HepG2 (cell line): ENCODE measurements around the gene MAVS. TPM values are rescaled to one million over a fixed set of nuclear protein-coding genes. Genes with fewer than 3 reads are reported as not detected.

Experiments
- ATAC-seq: fragments of 200-7000 bp; cut with Tn5 transposase; 3 replicates; pipeline ENCODE4 v1.9.1; 2020; ENCODE audit warnings: mild to moderate bottlenecking, moderate library complexity
- BruUV-seq: library from RNA; stranded (reverse); fragments of 400-500 nt; replicated peaks from 2 replicates; lab custom pipeline; 2021; lab: Mats Ljungman, UMichigan
- CTCF ChIA-PET: fragments of 300-600 bp; formaldehyde crosslinking; extraction: SDS; loops from one replicate; lab custom pipeline; 2021; ENCODE audit warnings: low total read pairs, inconsistent platforms, low intra/inter-chr PET ratio; lab: Yijun Ruan, JAX
- POLR2A ChIA-PET: fragments of 350-600 bp; sonication (Branson Sonifier 250); formaldehyde crosslinking; loops from one replicate; lab custom pipeline; 2020; ENCODE audit warnings: antibody characterized with exemption, inconsistent platforms; lab: Yijun Ruan, JAX
- DNase-seq: peaks from one replicate; pipeline ENCODE4 v3.0.0-alpha.2; 2015; ENCODE audit warnings: low spot score
- FAIRE-seq: peaks from 3 replicates; lab custom pipeline; 2011; peaks lifted over from hg19 to GRCh38; lab: Jason Lieb, UNC
- H2AFZ ChIP-seq: one replicate; pipeline ENCODE4 v1.6.1; 2011; ENCODE audit warnings: low read length, inconsistent platforms
- H3K27ac ChIP-seq: fragments of 300-600 bp; 3 replicates; pipeline ENCODE4 v1.8.0; 2011; ENCODE audit warnings: mixed run types, mild to moderate bottlenecking, mixed read lengths, low read length, inconsistent platforms; ENCODE audit not compliant: insufficient read depth; ENCODE audit errors: extremely low read length
- H3K27me3 ChIP-seq, 2 experiments: fragments of 200-600 bp in 1 of 2; 2 replicates in 1 of 2; 3 replicates in 1 of 2; pipeline versions ENCODE4 v1.6.0 to v1.8.0; 2011; ENCODE audit warnings: low read length in 2 of 2, mild to moderate bottlenecking in 2 of 2, moderate library complexity in 2 of 2, inconsistent platforms in 1 of 2; ENCODE audit not compliant: insufficient read depth in 2 of 2, control insufficient read depth in 1 of 2
- H3K36me3 ChIP-seq, 2 experiments: fragments of 200-600 bp in 1 of 2; replicated peaks in 1 of 2; 2 replicates in 1 of 2; 3 replicates in 1 of 2; pipeline versions ENCODE4 v1.5.1 to v1.8.0; 2011; ENCODE audit warnings: low read length in 2 of 2, inconsistent platforms in 1 of 2; ENCODE audit not compliant: insufficient read depth in 2 of 2, control insufficient read depth in 1 of 2
- H3K4me1 ChIP-seq: 2 replicates; pipeline ENCODE4 v1.5.1; 2012; ENCODE audit warnings: low read length, inconsistent platforms; ENCODE audit not compliant: insufficient read depth
- H3K4me2 ChIP-seq: 2 replicates; pipeline ENCODE4 v1.6.0; 2011; ENCODE audit warnings: low read depth, low read length, inconsistent platforms
- H3K4me3 ChIP-seq, 3 experiments: fragments of 200-600 bp in 1 of 3; sonication (generic), shearing (Covaris generic) in 1 of 3; replicated peaks in 1 of 3; 2 replicates each; pipeline ENCODE4 v1.5.1; 2011 to 2016; ENCODE audit warnings: low read length in 3 of 3, inconsistent platforms in 2 of 3, low read depth in 2 of 3, mild to moderate bottlenecking in 2 of 3, control low read depth in 1 of 3, mixed read lengths in 1 of 3; ENCODE audit not compliant: insufficient read depth in 1 of 3
- H3K79me2 ChIP-seq: one replicate; pipeline ENCODE4 v1.6.1; 2011; ENCODE audit warnings: low read length, inconsistent platforms; ENCODE audit not compliant: insufficient read depth
- H3K9ac ChIP-seq: 2 replicates; pipeline ENCODE4 v1.6.0; 2011; ENCODE audit warnings: mild to moderate bottlenecking, low read depth, low read length, inconsistent platforms; ENCODE audit not compliant: insufficient read depth
- H3K9me3 ChIP-seq: 2 replicates; pipeline ENCODE4 v1.5.1; 2012; ENCODE audit warnings: mild to moderate bottlenecking, low read length
- H4K20me1 ChIP-seq: 2 replicates; pipeline ENCODE4 v1.6.0; 2011; ENCODE audit warnings: inconsistent platforms, mild to moderate bottlenecking, low read length, moderate library complexity; ENCODE audit not compliant: insufficient read depth
- NR2F6 ChIP-seq, 2 experiments: IDR thresholded peaks; 2 replicates each; pipeline ENCODE4 v1.6.1; 2016; ENCODE audit warnings: antibody characterized with exemption in 1 of 2, mild to moderate bottlenecking in 1 of 2
- RAD51 ChIP-seq: fragments of 450-650 bp; IDR thresholded peaks from 2 replicates; pipeline ENCODE4 v1.6.1; 2016; ENCODE audit warnings: borderline replicate concordance
- RARA ChIP-seq: IDR thresholded peaks from 2 replicates; pipeline ENCODE4 v1.6.1; 2016; ENCODE audit warnings: missing genetic modification reagents, missing compliant biosample characterization
- RBM22 ChIP-seq: fragments of 200-400 bp; formaldehyde crosslinking; optimal IDR thresholded peaks from 2 replicates; pipeline ENCODE3; 2017; ENCODE audit warnings: mild to moderate bottlenecking, low read length, moderate library complexity
- SNAPC2 ChIP-seq: sonication (generic); formaldehyde crosslinking; IDR thresholded peaks from 2 replicates; pipeline ENCODE4 v1.8.1; 2022; ENCODE audit warnings: mild to moderate bottlenecking, missing genetic modification reagents
- TGIF2 ChIP-seq: IDR thresholded peaks from 2 replicates; pipeline ENCODE4 v1.6.1; 2016; ENCODE audit warnings: control low read depth, missing compliant biosample characterization
- WGBS: methylation state at CpG from one replicate; pipeline ENCODE4 v1.1.6; 2017; ENCODE audit warnings: low lambda C conversion rate; 5-methylcytosine and 5-hydroxymethylcytosine counted together
- in situ Hi-C: cut with HindIII; loops from 2 replicates; pipeline ENCODE4 v1.10.0; 2017; ENCODE audit warnings: low pct_unique_long_range_greater_than_20kb; ENCODE audit not compliant: extremely low pct_ligation_motif_present
- intact Hi-C: fragments of 100-400 bp; cut with micrococcal nuclease; formaldehyde crosslinking; loops from one replicate; pipeline ENCODE4 v1.10.0; 2022; ENCODE audit not compliant: unreplicated experiment
- polyA plus RNA-seq, 8 experiments: library from polyadenylated mRNA; depleted of rRNA in 3 of 8; stranded (reverse) in 7 of 8; unstranded in 1 of 8; fragments of >200 nt; fragmentation: Illumina TruSeq in 4 of 8; extraction: Trizol in 4 of 8; gene quantifications; 2 replicates each; pipeline versions ENCODE4 v1.2.1 to v1.2.3, GENCODE V29; 2011 to 2016; ENCODE audit warnings: low read depth in 4 of 8, missing spikeins in 1 of 8, mixed read lengths in 1 of 8; ENCODE audit not compliant: insufficient read depth in 1 of 8
- total RNA-seq, 5 experiments: library from RNA; depleted of rRNA; stranded (reverse); fragments of >200 nt; fragmentation: Illumina TruSeq; extraction: Trizol; gene quantifications; 2 replicates each; pipeline ENCODE4 v1.2.3, GENCODE V29; 2016; ENCODE audit warnings: low read depth in 1 of 5
- TF ChIP-seq, protein P1 (sequence below): IDR thresholded peaks from 2 replicates; pipeline ENCODE4 v1.4.0; 2020; ENCODE audit warnings: mild to moderate bottlenecking, missing genetic modification reagents
- TF ChIP-seq, protein P2 (sequence below): IDR thresholded peaks from 2 replicates; pipeline ENCODE4 v1.6.1; 2016; ENCODE audit warnings: low read depth, control low read depth
- TF ChIP-seq, protein P3 (sequence below): sonication (generic); formaldehyde crosslinking; IDR thresholded peaks from 2 replicates; pipeline ENCODE4 v1.4.0; 2020; ENCODE audit warnings: missing genetic modification reagents, borderline replicate concordance
- TF ChIP-seq, protein P4 (sequence below): sonication (generic); formaldehyde crosslinking; IDR thresholded peaks from 2 replicates; pipeline ENCODE4 v1.8.0; 2022; ENCODE audit warnings: mild to moderate bottlenecking, missing genetic modification reagents, borderline replicate concordance

MAVS gene
- total and polyA plus RNA-seq, 2 of the 13 experiments (the other 11 are each of a cell fraction or from before 2014, with no cell fraction given): 27.3 to 36.6 TPM

DNA sequence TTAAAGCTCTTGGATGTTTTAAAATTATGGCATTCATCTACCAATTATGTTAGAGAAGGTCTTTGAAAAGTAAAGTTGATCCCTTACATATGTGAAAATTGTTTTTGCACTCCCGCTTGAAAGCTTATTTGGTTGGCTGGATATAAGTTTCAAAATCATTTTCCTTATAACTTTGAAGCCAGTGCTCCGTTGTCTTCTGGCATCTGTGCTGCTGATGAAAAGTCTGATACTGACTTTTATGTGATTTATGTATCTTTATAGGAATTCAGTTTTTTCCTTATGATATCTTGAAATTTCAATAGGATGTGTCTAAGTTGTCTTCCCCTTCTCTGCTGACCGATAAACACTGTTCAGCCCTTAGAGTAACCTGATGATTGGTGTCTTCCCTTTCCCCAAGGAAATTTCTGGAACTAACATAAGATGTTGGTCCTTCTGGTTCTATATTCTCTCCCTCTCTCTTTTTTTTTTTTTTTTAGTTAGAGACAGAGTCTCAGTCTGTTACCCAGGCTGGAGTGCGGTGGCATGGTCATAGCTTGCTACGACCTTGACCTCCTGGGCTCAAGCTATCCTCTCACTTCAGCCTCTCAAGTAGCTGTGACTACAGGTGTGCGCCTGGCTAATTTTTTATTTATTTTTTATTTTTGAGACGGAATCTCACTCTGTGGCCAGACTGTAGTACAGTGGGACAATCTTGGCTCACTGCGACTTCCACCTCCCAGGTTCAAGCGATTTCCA, 55.2 kb downstream of the MAVS start:
- peaks cover 98% of the 10 kb centered on the region for H3K79me2 ChIP-seq
- H3K27me3 ChIP-seq: no peaks in the 10 kb centered on the region
- in situ Hi-C loops: no loop called here
- no peak overlapping the region for H3K27ac ChIP-seq
- TF ChIP-seq, protein P1, sequence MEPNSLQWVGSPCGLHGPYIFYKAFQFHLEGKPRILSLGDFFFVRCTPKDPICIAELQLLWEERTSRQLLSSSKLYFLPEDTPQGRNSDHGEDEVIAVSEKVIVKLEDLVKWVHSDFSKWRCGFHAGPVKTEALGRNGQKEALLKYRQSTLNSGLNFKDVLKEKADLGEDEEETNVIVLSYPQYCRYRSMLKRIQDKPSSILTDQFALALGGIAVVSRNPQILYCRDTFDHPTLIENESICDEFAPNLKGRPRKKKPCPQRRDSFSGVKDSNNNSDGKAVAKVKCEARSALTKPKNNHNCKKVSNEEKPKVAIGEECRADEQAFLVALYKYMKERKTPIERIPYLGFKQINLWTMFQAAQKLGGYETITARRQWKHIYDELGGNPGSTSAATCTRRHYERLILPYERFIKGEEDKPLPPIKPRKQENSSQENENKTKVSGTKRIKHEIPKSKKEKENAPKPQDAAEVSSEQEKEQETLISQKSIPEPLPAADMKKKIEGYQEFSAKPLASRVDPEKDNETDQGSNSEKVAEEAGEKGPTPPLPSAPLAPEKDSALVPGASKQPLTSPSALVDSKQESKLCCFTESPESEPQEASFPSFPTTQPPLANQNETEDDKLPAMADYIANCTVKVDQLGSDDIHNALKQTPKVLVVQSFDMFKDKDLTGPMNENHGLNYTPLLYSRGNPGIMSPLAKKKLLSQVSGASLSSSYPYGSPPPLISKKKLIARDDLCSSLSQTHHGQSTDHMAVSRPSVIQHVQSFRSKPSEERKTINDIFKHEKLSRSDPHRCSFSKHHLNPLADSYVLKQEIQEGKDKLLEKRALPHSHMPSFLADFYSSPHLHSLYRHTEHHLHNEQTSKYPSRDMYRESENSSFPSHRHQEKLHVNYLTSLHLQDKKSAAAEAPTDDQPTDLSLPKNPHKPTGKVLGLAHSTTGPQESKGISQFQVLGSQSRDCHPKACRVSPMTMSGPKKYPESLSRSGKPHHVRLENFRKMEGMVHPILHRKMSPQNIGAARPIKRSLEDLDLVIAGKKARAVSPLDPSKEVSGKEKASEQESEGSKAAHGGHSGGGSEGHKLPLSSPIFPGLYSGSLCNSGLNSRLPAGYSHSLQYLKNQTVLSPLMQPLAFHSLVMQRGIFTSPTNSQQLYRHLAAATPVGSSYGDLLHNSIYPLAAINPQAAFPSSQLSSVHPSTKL (CRISPR knock-in tag): 0 out of 2 replicates have a peak, but pooled peaks have one; percentile 9
- 0 out of 2 replicates have a peak, but pooled peaks have one; percentile 25 for TF ChIP-seq TGIF2
- TF ChIP-seq RAD51: no peak
- 0 out of 2 replicates have a peak, but pooled peaks have one; percentile 18 for TF ChIP-seq RARA (CRISPR knock-in tag)
- TF ChIP-seq, protein P2, sequence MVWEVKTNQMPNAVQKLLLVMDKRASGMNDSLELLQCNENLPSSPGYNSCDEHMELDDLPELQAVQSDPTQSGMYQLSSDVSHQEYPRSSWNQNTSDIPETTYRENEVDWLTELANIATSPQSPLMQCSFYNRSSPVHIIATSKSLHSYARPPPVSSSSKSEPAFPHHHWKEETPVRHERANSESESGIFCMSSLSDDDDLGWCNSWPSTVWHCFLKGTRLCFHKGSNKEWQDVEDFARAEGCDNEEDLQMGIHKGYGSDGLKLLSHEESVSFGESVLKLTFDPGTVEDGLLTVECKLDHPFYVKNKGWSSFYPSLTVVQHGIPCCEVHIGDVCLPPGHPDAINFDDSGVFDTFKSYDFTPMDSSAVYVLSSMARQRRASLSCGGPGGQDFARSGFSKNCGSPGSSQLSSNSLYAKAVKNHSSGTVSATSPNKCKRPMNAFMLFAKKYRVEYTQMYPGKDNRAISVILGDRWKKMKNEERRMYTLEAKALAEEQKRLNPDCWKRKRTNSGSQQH (CRISPR knock-in tag): no peak
- peak; percentile 60 for TF ChIP-seq NR2F6 (IDR thresholded peaks at IDR 0.05)
- peak; percentile 71 for TF ChIP-seq NR2F6 (CRISPR knock-in tag; IDR thresholded peaks at IDR 0.05)
- TF ChIP-seq, protein P3, sequence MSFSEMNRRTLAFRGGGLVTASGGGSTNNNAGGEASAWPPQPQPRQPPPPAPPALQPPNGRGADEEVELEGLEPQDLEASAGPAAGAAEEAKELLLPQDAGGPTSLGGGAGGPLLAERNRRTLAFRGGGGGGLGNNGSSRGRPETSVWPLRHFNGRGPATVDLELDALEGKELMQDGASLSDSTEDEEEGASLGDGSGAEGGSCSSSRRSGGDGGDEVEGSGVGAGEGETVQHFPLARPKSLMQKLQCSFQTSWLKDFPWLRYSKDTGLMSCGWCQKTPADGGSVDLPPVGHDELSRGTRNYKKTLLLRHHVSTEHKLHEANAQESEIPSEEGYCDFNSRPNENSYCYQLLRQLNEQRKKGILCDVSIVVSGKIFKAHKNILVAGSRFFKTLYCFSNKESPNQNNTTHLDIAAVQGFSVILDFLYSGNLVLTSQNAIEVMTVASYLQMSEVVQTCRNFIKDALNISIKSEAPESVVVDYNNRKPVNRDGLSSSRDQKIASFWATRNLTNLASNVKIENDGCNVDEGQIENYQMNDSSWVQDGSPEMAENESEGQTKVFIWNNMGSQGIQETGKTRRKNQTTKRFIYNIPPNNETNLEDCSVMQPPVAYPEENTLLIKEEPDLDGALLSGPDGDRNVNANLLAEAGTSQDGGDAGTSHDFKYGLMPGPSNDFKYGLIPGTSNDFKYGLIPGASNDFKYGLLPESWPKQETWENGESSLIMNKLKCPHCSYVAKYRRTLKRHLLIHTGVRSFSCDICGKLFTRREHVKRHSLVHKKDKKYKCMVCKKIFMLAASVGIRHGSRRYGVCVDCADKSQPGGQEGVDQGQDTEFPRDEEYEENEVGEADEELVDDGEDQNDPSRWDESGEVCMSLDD (CRISPR knock-in tag): 0 out of 2 replicates have a peak, but pooled peaks have one; percentile 2
- TF ChIP-seq SNAPC2 (CRISPR knock-in tag): 0 out of 2 replicates have a peak, but pooled peaks have one; percentile 25
- TF ChIP-seq, protein P4, sequence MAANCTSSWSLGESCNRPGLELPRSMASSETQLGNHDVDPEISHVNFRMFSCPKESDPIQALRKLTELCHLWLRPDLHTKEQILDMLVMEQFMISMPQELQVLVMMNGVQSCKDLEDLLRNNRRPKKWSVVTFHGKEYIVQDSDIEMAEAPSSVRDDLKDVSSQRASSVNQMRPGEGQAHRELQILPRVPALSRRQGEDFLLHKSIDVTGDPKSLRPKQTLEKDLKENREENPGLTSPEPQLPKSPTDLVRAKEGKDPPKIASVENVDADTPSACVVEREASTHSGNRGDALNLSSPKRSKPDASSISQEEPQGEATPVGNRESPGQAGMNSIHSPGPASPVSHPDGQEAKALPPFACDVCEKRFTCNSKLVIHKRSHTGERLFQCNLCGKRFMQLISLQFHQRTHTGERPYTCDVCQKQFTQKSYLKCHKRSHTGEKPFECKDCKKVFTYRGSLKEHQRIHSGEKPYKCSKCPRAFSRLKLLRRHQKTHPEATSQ (CRISPR knock-in tag): no peak
- TF ChIP-seq RBM22: peak; percentile 93
- H3K4me2 ChIP-seq: no peak overlapping the region
- intact Hi-C loops: no loop called here
- ChIA-PET CTCF (no interaction called here), POLR2A (interaction anchor here (1.2 kb wide), 1 partner anchor 13 kb away, joined by 3 read pairs; the partner anchor contains the start of gene PANK2)
- ATAC-seq: no peak
- no peak overlapping the region for H3K4me3 ChIP-seq
- WGBS: 93% methylated on average over 9 of the region's 9 CpGs
- no peak for FAIRE-seq
- peaks cover 4 to 34% of the 10 kb centered on the region in 2 experiments; a peak in 3 of 5 replicates for H3K36me3 ChIP-seq
- no peak overlapping the region for H3K9ac ChIP-seq
- H4K20me1 ChIP-seq: peaks cover 96% of the 10 kb centered on the region
- no peak overlapping the region for H2AFZ ChIP-seq
- no peaks in the 10 kb centered on the region for H3K9me3 ChIP-seq
- no peak for DNase-seq
- peaks cover 79% of the 10 kb centered on the region for H3K4me1 ChIP-seq
- BruUV-seq: no TSS peak
